ENCODE data around the gene ARHGAP15.

ARHGAP15 gene

DNA sequence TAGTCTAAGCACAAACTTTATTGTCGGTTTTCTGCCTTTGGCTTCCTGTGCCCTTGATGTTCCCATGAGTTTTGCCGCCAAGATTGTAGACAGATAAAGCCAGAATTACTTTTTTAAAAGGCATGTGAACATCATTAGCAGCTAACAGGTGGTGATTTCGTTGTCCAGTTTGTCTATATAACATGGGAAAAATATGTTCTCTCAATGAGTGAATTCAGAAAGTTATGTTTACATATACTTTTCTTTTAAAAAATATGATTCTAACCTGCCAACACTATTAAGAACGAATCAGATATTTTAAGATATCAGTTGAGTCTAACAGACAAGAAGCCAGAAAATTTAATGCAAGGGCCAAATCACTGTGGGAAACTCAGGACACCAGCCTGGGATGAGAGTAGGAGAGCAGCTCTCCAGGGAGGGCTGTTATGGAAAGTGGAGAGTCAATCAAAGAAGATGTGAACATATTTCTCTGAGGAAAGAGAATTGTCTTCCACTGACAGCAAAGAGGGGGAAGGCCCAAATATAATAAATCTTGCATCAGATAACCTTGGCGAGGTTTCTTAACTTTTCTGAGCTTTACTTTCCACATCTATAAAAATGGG, 311.3 kb downstream of the ARHGAP15 start:
- no peak for DNase-seq (ENCODE audit: low read depth in 1 of 2, low spot score in 1 of 2)

DNA sequence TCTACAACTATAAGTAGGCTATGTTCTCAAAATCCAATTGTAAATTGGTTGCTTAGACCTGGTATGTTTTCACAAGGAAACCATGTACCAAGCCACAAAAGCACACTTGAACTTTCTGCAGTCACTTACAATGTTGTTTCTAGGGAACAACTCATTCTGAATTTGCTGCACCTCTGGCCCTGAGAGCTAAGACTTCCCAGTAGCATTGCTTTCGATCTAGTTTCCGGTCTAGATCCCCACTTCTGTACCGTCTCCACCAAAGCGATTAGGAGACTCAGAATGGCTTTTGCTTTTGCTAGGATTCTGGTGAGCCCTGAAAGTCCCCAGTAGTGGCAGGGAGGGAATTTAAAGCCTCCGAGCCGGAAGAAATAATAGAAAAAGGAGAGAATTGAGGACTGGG, 313.0 kb downstream of the ARHGAP15 start:
- DNase-seq (ENCODE audit: low read depth in 1 of 2, low spot score in 1 of 2), result no peak

DNA sequence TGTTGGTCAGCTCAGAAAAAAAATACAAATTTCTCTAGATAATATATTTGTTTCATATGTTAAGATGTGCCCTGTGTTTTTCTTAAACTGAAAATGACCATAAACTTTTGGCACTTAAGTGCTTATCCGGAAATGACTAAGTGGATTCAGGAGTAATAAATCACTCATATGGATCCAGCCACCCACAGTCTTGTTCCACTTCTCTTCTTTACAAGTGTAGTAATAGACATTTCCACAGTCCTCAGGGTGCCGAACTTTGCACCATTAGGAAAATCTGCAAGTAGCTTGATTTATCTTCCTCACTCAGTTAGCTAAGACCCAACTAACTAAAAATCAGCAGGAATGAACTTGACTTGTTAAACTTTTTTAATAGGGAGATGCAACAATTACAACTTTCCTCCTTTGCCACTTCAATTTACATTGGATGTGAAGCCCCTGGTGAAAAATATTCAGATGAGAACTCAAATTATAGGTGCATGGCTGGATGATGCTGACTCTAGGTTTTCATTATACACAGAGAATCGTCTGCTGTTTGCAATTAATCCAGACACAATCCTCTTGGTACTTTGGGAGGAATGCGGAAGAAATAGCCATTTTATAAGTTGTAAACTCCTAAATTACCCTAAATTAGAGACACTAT, 322.5 kb downstream of the ARHGAP15 start:
- DNase-seq (ENCODE audit: low read depth in 1 of 2, low spot score in 1 of 2), result no peak

DNA sequence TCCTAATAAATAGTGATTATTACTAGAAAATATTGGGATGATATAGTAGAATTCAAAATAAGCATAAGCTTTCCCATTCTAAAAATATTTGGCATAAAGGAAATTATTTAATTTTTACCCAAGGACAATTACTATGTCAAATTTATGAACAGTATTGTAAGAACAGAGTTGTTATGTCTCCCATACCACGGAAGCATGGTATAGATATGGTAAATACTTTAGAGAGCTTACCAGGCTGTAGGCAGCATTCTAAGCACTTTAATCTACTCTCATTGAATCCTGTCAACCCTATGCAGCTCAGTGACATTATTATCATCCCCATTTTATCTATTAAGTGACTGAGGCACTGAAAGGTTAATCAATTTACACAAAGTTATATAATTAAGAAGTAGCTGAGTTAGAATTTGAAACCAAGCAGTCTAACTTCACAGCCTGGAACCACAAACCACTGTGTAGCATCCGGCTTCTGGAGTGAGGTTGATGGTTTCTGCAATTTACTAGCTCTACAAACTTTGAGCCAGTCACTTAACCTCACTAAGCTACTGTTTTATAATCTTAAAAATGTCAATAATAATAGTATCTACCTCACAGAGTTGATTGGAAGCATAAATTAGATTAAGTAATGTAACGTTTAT, 323.7 kb downstream of the ARHGAP15 start:
- DNase-seq (ENCODE audit: low read depth in 1 of 2, low spot score in 1 of 2), result no peak

DNA sequence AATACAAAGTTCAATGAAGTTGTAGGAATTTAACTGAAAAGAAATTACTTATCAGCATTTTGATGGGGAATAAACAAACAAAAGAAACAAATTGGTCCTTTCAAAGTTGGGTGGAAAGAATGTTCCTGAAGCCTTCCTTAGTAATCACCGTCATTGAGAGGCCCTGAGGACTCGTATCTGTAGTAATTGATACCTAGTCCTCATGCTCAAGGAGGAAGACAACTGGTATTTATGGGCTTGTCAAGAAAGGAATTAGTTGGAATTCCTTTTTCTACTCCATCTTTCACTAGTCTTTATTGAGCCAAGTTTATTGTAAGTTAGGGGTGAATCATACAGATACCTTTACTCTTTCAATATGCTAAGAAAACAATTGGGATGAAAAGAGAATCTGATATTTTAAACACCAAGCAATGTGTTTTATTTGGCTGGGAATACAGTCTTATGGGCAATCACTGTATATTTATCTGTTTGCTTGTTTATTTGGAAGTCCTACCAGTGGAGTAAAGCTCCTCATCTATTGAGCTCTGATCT, 324.8 kb downstream of the ARHGAP15 start:
- no peak for DNase-seq (ENCODE audit: low read depth in 1 of 2, low spot score in 1 of 2)

DNA sequence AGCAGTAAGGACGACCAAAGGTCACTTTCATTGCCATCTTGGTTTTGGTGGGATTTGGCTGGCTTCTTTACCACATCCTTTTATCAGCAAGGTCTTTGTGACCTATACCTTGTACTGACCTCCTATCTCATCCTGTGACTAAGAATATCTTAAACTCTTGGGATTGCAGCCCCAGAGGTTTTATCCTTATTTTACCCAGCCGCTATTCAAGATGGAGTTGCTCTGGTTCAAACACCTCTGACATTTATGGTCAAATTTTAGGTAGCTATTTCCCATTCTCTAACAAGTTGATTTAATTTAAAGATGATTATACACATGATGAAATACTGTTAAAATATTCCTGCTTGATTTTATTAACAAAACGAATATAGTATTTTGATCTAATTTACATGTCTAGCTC, 326.1 kb downstream of the ARHGAP15 start:
- DNase-seq (ENCODE audit: low read depth in 1 of 2, low spot score in 1 of 2), result no peak

DNA sequence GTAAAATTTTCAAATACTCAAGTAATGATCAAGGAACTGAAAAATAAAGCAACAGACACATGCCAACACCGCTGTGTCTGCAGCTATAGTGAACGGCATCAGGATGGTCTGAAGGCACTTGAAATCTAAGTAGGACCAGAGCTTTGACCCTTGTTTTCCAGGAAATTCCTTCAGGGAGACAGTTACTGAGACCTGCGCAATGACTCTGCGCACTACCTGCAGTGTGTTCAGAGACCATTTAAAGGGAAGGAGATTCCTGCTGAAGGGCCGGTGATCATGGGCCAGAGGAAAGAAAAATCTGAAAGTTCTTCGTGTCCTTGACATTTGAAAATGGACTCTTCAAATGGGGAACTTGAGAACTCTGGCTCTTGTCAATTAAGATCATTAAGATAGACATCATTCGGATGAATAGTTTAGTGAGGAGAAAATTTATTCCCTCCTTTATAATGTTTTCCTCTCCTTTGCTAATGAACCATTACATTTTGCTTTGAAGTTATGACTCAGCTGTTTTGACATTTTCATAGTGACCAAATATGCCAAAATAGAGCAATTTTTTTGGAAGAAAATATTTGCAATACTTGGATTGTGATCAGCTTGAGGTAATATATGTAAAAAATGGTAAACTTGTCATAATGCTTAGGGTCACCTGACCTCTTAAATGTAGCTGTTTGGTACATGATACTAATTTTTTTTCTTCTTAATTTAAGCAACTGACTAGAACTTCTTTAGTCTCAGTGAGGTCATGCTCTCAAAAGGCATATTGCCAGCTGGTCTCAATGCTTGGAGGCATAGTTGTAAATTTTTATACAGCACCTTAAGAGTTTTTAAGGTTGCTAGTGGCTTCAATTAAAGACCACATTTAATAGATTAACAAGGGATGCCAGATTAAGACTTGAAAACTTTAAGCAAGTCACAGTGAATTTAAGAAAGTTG, 329.3 kb downstream of the ARHGAP15 start:
- DNase-seq (ENCODE audit: low read depth in 1 of 2, low spot score in 1 of 2), result no peak

DNA sequence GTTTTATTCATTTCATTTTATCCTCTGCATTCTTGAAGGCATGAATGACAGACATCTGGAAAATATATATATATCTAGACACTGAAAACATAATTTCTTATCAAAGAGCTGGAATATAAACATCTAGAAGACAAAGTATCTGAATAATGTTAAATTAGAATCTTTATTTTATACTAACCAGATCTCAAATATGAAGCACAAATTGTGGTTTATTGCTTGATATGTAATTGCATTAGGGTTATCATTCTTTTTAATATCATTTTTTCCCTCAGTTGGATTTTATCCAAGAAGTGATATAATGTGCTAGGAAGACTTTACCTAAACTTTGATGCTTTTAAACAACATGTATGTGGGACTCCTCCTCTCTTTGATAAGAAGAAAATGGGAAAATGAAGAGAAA, 331.2 kb downstream of the ARHGAP15 start:
- DNase-seq (ENCODE audit: low read depth in 1 of 2, low spot score in 1 of 2), result no peak

DNA sequence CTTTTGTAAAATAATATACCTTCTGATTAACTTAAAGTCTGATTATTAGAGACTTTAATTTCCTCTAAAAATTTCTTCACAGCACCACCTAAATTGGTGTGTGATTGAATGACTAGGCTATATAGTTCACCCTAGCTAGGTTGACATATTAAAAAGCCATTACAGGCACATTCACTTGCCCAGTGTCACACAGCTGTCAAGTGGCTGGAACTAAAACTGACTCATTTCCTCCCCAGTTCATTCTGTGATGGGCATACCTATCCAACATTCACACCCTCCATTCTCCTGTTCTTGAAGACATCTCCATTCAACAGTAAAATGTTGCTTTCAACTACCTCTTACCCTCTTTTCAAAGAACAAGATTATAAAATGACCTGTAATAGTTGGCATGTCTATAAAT, 334.5 kb downstream of the ARHGAP15 start:
- DNase-seq (ENCODE audit: low read depth in 1 of 2, low spot score in 1 of 2), result no peak

DNA sequence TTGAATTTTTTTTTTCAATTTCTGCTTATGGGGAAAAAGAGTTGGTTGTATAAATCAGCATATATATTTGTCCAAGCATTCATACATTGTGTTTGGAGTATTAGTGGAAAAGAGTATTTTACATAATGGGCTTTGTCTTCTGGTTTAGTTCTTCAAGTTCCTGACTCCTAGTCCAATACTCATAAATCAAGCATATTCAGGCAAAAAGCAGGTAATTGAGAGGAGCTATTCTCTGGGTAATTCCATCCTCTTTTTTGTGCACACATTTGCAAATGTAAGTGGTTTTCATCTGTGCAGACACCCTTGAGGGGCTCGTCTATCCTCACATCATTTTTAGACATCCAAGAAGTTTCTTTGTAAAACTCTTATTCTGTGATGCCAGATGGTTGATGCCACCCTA, 337.2 kb downstream of the ARHGAP15 start:
- DNase-seq (ENCODE audit: low read depth in 1 of 2, low spot score in 1 of 2), result no peak

DNA sequence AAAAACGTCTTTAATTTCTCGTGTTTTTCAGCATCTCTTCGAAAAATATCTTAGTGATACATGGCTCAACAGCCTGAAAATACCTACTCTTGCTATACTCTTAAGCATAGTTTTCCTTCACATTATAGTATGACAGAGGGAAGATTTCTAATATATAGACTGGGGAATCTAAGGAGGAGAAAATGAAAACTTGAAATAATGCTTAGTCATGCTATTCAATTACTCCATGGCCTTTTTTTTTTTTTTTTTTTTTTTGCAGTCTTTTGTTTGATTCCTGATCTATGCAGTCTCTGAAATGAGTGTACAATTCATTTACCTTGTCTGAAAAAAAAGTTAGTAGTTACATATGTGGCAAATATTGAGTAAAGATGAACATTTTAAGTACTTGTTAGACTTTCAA, 337.8 kb downstream of the ARHGAP15 start:
- DNase-seq (ENCODE audit: low read depth in 1 of 2, low spot score in 1 of 2), result no peak

DNA sequence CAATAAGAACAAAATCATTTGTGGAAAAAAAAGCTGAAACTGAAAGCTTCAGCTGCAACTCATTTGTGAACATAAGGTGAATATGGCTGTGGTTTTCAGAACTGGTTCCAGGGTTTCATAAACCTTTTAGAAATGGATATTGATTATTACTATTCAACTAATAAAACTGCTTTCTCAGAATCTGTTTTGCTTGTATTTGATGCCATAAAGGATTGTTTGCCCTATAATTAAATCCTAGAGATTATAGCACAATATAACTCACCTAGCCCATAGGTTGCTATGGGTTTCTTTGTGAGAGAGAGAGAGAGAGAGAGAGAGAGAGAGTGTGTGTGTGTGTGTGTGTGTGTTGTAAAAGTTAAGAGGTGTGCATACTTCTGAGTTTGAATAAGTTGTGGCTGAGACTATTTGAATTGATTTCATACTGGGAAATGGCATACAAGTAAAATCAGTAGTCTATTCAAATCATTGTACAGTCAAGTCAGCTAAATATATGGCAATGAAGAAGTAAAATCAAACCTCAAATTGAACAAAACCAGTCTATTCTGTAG, 339.2 kb downstream of the ARHGAP15 start:
- DNase-seq (ENCODE audit: low read depth in 1 of 2, low spot score in 1 of 2), result no peak

DNA sequence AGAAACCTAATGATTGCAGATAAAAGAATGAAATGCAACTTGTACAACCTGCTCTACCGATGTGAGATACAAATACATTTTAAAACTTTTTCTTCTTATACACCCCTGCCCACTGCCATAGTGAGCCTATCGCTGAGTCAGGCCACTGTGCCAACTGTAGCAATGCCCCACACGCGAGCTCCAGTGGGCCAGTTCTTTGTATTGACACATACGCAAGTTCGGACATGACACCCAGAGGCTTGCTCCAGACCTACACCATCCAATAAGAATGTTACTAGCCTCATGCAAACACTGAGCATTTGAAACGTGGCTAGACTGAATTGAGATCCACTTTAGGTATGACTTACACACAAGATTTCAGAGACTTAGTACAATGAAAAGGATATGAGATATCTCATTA, 340.1 kb downstream of the ARHGAP15 start:
- DNase-seq (ENCODE audit: low read depth in 1 of 2, low spot score in 1 of 2), result no peak

DNA sequence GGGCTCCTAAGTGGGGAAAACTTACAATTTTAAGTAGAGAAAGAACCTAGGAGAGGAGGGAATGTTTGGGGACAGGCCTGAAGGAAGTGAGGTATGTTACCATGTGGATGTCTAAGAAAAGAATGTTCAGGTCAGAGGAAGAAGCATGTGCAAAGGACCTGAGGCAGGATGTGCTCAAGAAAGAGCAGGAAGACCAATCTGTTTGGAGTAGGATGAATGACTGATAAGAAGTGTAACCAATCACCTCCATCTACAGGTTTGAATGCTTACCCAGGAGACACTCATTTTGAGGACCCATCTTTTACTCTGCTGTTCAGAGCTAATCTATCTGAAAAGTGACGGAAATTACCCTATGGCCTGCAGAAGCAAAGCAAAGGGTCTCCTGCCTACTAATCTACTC, 342.3 kb downstream of the ARHGAP15 start:
- DNase-seq (ENCODE audit: low read depth in 1 of 2, low spot score in 1 of 2), result no peak

DNA sequence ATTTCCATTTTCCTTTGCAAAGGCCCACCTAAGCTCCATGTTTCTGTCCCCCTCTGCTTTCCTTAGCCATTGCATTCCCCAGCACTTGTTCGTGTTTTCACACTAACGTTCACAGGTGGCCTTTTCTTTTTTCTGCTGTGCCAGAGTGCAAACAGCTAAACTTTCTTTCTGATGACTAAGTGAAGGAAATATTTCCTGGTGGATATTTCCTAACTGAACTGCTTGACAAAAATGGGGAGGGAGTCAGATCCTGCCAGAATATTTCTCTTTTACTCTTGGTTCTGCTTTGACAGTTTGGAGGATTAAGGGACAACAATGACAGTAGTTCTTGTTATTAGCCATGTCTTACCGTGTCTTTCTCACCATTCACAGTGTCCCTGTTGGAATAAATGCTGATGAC, 344.0 kb downstream of the ARHGAP15 start:
- DNase-seq (ENCODE audit: low read depth in 1 of 2, low spot score in 1 of 2), result no peak

DNA sequence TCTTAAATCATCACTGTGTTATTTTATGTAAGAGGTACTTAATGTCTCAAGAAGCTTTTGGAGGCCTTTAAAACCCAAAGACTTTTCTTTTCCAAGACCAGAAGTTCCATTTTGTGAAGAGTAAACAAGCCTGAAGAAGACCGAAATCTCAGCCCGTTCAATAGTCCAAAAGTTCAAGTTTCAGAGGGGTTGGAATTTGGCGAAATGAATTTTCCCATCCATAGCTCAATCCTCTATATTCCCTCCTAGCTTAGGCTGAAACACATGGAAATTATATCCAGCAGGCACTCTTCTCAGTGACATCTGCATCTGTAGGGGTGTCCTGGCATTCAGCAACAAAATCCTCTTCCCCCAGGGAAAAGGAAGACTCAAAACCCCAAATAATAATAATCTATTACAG, 344.6 kb downstream of the ARHGAP15 start:
- DNase-seq (ENCODE audit: low read depth in 1 of 2, low spot score in 1 of 2), result no peak

DNA sequence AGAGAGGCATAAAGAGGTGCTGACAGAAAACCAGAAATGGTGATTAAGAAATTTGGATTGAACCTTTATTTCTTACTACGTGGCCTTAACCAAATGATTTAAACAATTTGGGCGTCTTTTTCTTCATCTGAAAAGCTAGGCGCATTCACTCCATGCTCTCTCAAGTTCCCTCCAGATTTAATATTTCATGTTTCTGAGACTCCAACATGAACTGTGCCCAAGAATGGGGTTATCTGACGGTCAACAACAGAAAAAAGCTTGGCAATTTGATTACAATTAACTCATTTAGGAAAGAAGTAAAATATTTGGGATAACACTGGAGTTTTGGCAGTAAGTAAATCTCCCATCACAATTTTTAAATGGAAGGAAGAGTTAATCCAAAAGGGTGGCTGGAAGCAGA, 345.4 kb downstream of the ARHGAP15 start:
- DNase-seq (ENCODE audit: low read depth in 1 of 2, low spot score in 1 of 2), result no peak

DNA sequence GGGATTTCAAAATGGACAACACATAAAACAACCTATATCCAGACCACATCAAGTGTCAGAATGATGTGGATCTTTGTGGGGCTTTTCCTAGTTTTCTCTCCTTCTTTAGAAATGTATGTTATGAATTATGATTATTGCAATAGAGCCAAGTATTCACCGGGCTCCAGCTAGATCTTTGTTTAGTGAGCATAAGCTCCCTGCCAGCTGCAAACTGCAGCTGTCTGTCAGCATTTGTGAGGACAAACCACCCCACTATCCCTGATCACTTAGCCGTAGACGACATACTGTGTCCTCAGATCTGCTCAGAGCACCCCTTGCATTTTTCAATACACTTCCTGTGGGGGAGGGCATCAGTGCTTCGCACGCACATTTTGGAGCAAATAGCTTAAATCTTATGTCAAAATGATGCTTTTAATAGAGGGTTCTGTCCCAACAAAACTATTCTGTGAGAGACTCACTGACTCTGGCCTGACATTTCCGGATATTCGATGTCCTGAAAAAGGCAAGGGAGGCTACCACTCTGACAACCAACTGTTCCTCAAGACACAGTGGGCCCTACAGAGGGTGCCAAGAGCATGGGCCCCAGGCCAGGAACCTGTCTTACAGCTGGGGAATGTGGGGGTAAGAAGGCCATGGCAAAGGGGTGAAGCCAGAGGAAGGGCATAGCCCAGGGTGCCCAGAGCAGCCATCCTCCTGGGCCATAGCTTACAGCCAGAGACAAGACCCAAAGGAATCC, 346.0 kb downstream of the ARHGAP15 start:
- DNase-seq (ENCODE audit: low read depth in 1 of 2, low spot score in 1 of 2), result no peak

DNA sequence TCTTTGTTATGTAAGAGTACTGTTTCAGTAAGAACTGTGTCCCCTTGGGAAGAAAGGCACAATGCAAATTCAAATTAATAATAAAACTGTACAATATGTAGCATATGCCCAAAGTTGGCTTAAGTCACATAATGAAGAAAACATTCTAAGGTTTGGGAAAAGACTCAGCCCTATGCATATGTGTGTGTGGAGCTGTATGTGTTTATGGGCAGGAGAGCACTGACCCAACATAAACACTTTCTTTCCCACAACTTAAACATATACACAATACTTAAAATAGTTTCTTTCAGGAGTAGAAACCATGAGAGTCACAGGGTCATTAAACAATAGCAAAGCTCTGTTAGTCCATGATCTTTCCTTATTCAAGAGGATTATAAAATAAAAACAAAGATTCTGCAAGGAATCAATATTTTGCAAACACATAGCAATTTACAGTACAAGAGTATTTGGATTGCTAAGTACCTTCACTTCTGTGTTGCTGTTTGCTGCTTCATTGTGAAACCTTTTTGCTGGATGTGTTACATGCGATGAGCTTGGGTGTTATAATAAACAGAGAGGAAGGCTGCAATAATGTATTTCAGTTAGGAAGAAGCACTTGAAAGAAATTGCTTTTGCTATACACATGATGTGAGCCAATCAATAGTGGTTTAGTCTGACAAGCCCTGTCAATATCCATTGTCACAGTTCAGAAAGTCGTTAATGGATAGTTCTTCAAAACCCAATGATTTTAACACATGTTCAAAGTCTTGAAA, 347.3 kb downstream of the ARHGAP15 start:
- DNase-seq (ENCODE audit: low read depth in 1 of 2, low spot score in 1 of 2), result no peak

Measured in activated CD4-positive, alpha-beta T cell treated with anti-CD3 and anti-CD28 coated beads, Interleukin-2, amount 50 U/mL, for 24 hours (primary cell).